ELF-1 (cell line): Measurements from ENCODE around the gene PACSIN3.
A peak's percentile ranks its signal among the peaks of the same experiment; 100 is the strongest.

Experiments
- DNase-seq: peaks from one replicate; pipeline ENCODE4 v3.0.0-alpha.2; 2016; ENCODE audit warnings: low read depth, low spot score

The PACSIN3 gene

DNA sequence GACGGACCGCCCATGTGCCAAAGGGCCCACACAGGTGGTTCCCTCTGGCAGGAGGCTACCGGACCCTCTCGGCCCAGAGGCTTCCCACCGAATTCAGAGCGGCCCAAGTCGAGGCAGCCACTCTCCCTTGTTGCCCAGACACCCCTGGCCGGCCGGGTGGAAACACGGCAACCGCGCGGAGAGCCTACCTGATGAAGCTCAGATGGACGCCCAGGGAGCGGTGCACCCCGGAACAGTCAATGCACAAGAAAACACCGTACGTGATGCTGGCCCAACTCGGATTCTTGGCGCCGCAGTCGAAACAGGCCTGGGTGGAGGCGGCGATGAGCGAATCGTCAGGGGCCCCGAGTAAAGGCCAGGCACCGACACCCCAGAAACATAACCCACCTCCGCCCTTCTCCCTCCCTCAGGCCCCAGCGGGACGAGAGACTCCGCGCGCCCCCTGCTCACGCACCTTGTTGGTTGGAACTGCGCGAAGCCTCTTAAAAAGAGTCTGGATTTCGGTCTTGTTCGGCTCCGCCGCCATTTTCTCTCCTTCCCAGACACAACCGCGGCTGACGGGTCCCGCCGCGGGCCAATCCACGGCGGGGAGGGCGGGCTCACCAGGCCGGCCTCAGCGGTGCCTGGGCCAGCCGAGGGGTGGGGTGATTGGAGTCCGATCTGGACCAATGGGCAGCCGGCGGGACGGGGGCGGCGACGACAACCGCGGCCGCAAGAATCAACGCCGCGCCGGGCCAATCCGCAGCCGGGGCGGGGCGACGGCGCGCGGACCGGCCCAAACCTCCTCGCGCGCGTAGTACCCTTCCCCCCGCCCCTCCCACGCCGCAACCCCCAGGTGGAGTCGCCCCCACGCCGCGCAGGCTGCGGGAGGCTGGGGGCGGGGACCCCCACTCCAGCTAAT lies 9.7 kb downstream of the PACSIN3 start, which contains the start of gene ARFGAP2:
TSS of gene ARFGAP2 (minus strand) at position 552 of the 901 bp plus-strand sequence. CDS start at position 526, 26 bp downstream.
- DNase-seq = peak; percentile 97

DNA sequence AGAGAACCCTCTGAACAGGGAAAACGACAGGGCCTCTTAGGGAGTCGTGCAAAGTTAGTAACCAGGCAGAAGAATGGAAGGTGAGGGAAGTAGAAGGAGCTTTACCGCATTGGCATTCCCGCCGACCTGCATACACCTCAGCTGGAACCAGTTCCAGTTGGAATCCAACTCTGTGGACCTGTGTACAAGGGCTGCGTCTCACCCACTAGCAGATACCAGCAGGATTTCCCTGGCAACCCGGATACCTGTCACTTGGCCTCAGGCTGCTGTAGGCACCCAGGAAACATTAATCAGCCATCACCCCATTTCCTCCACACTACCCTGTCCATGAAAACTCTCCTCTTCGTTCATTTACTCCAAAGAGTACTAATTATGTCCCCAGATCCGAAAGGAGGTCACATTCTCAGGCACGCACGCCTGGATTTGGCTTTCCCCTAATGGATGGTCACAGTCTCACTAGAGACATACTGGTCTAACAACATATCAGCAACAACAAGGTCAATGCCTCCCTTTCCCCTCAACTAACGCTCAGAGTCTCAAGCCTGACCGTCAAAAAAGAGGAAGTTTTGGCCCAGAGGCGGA lies 10.4 kb downstream of the PACSIN3 start:
- no peak for DNase-seq

DNA sequence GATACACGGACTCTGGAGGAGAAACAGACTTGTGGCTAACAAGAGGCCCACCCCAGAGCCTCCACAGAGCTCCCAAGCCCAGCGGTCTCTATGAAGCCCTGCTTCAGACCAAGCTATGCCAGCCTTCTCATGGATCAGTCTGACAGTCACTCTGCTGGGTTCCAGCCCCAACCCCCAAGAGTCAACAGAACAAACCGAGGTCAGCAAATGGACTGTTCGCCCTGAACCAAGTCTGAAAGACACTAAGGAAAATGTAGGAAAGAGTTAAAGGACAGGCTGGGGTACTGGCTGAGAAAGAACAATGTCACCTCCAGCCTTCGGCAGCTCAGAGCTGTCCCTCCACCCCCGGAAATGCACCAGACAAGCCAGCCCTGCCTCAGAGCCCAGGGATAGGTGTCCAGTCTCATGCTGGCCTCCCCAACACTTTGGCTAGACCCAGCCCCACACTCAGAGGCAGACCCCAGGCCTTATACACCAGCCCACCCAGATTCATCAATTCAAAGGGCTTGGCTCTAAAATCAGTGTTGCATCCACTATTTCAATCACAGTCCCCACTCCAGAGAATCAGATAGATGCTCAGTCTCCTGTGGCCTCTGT lies 13.4 kb downstream of the PACSIN3 start:
- DNase-seq = no peak

- no peak for DNase-seq
Measured at GRCh38 chr11:47171856-47172255, 14.4 kb downstream of the PACSIN3 start.

DNA sequence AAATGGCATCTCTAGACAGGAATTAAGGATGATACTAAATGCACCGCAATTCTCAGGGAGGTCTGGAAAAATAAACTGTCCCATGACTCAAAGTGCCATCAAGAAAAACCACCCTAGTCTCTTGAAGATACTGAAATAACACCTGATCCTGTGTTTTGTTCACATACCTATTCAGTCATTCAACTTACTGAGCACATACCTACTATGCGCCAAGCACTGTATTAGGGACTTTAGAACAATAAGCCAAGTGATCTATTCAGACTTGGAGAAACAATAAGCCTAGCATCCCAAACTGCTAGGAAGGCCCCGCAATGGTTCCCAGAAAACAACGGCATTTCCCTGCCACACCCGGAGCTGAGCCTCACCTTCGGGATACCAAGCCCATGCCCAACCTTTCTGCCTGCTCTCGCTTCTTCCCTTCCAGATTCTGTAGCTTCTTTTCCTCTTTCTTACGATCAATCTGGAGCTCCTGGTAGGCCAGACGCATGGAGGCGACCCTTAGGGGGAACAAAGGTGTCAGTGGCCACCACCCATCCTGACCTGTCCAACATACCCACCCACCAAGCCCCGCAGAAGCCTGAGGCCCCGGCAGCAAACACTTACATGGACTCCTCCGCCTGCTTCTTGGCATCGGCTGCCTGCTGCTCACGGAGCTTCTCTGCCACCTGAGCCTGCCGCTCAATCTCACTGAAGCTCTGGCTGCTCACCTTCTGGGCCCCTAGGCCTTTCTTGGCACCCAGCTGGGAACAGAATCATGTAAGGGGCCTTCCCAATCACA lies 15.0 kb downstream of the PACSIN3 start:
- DNase-seq = no peak

DNA sequence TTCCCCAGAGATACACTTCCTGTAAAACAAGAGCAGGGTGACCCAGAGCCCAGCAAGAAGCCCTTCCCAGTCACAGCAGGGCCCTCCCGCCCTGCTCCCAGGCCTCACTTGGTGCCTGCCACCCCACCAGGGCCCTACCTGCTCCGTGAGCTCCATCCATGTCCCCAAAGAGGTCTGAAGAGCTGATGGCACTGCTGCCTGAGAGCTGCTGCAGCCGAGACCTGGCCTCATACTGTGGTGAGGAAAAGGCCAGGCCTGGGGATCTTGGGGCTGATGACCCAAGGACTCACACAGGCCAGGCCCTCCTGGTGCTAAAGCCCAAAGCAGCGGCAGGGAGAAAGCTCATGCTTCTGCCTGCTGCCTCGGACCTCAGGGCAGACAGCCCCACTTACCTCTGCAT lies 19.9 kb downstream of the PACSIN3 start:
- no peak for DNase-seq

- no peak for DNase-seq
Measured at GRCh38 chr11:47165253-47165840, 20.9 kb downstream of the PACSIN3 start.

GRCh38 chr11:47164321-47164720 lies 21.9 kb downstream of the PACSIN3 start:
- no peak for DNase-seq

DNA sequence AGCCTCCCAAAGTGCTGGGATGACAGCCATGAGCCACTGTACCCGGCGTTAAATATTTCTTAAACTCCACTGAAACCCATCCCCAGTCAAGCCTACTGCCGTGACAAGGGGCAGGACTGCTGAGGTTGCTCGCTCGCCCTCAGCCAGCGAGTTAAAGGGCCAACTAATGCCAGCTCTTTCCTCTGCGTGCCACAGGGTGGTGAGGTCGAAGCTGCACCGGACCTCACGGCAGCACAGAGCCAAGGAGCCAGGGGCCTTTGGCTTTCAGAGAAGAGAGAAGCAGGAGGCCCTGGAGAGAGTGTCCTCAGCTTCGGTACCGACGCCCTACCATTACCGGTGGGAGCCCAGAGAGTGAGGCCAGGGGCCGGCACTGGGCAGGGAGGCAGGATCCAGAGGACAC lies 22.3 kb downstream of the PACSIN3 start:
- DNase-seq = no peak

- DNase-seq = no peak
Measured at GRCh38 chr11:47163193-47163592, 23.0 kb downstream of the PACSIN3 start.

DNA sequence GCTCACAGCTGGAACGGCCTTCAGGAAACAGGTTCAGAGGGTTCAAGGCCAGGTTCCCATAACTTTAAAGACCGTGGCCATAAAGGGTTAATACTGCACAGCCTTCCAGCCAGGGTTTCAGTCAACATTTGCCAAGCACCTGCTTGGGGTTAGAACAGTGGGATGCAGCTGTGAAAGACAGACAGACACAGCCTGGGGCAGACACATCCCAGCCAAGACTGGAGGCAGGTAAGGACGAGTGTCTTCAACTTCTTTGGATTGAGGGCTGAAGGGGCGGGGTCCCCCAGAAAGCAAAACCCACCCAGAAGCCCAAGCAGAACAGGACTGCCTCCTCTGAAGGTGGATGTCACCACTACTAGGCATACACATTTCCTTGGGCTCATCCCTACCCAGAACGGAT lies 23.8 kb downstream of the PACSIN3 start:
- DNase-seq = no peak

- no peak for DNase-seq
Measured at GRCh38 chr11:47161890-47162289, 24.3 kb downstream of the PACSIN3 start.

GRCh38 chr11:47161134-47161854 lies 24.9 kb downstream of the PACSIN3 start:
- DNase-seq = peak; percentile 93

- no peak for DNase-seq
Measured at GRCh38 chr11:47160753-47161133, 25.5 kb downstream of the PACSIN3 start.

DNA sequence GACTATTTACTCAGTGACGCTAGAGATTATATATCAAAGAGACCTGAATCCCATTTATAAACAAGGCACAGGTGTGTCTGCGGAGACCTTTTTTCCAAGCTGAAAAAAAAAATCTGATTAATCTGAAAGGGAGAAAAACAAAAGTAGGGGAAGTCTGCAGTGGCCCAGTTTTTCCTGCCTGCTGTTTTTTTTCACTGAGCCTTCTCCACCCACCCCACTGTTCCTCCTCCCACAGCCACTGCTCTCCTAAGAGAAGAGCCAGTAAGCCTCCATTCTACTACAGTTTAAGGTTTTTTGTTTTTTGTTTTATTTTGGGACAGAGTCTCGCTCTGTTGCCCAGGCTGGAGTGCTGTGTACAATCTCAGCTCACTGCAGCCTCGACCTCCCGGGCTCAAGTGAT lies 28.0 kb downstream of the PACSIN3 start:
- no peak for DNase-seq

- DNase-seq = no peak
Measured at GRCh38 chr11:47157805-47158204, 28.4 kb downstream of the PACSIN3 start.

DNA sequence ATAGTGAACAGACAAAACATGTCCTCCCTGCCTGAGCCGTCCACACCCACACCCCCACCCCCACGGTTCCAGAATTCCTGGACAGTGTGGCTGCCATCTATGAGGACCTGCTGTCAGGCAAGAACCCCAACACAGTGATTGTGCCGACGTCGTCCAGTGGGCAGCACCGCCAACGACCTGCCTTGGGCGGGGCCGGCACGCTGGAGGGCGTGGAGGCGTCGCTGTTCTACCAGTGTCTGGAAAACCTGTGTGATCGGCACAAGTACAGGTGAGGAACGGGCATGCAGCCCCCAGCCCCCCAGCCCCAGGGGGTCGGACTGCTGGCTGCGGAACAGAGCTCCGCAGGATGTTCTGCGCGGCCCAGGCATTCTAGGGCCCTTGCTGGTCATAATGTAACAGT lies 29.3 kb downstream of the PACSIN3 start:
- DNase-seq = no peak

GRCh38 chr11:47156333-47156732 lies 29.9 kb downstream of the PACSIN3 start:
- no peak for DNase-seq

GRCh38 chr11:47155879-47156278 lies 30.4 kb downstream of the PACSIN3 start:
- DNase-seq = no peak

DNA sequence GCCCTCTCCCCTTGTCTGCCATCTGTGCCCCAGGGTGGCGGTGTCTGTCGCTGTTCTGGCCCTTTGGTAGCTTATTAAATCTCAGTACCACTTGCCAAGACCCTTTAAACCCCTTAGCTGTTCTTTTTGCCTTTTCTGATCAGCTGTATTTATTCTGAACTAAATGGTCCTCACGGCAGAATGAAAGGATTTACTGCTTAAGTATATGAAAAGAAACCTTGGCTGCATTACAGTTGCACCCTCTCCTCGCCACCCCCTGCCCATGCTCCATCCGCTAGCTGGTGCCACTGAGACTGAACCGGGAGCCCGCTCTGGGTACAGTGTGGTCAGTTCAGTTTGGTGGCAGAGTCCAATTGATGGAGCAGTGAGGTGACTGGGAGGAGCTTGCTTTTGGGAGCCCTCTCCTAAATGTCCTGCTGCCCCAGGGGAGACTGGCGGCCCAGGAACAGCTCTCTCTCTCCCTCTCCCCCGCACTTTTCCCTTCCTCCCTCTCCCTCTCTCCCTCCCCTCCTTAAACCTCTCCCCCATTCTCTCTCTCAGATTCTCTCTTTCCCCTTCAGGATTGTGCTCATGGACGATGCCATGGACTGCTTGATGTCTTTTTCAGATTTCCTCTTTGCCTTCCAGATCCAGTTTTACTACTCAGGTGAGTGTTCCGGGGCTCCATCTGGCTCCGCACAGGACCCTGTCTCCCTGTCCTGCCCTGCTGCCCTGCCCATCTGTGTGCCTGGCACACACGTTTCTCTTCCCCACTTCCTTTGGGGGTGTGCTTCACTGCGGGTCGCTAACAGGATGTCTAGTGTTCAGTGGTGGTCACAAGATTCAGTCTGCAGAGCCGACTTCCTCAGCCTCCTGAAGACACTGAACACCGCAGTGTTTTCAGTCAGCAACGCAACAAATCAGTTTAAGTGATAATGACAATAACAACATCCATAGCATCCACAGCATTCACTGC lies 31.3 kb downstream of the PACSIN3 start:
- no peak for DNase-seq
